NCI-H1417 (cell line): ENCODE data around the gene DSN1.
A peak's percentile ranks its signal among the peaks of the same experiment; 100 is the strongest.

ENCODE experiments used
- DNase-seq, 3 experiments: peaks; one replicate each; lab custom pipeline; 2025; lab: John Stamatoyannopoulos, UW

DSN1 gene

DNA sequence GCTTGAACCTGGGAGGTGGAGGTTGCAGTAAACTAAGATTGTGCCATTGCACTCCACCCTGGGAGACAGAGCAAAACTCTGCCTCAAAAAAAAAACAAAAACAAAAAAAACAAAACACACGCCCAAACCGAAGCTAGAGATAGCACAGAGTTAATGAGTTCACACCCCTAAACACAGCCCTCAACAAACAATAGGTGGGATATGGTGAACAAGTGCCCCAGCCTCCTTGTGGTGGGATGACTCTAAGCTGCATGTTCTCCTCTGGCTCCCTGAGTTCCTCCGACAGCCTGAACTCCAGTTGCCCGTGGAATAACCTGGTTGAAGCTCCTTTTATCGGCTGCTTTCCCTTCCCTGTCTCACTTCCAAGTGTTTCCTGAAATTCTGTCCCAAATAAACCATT is 22.1 kb upstream of the DSN1 start:
- no peak for DNase-seq

DNA sequence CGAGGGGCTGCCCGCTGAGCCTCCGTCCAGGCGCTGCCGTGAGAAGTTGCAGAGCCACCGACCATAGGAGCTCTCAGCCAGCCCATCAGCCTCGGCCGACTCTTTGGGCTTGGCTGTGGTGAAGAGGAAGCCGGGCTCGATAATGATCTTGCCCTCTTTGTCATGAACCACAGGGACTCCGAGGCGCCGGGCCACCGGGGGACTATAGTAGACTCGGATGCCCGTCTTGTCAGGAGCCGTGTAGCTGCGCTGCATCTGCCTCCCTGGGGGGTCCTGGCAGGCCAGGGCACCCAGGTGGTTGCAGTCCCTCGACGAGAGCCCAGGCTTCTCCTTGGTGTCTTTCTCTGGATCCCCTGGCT is 20.5 kb upstream of the DSN1 start:
- no peak for DNase-seq

DNA sequence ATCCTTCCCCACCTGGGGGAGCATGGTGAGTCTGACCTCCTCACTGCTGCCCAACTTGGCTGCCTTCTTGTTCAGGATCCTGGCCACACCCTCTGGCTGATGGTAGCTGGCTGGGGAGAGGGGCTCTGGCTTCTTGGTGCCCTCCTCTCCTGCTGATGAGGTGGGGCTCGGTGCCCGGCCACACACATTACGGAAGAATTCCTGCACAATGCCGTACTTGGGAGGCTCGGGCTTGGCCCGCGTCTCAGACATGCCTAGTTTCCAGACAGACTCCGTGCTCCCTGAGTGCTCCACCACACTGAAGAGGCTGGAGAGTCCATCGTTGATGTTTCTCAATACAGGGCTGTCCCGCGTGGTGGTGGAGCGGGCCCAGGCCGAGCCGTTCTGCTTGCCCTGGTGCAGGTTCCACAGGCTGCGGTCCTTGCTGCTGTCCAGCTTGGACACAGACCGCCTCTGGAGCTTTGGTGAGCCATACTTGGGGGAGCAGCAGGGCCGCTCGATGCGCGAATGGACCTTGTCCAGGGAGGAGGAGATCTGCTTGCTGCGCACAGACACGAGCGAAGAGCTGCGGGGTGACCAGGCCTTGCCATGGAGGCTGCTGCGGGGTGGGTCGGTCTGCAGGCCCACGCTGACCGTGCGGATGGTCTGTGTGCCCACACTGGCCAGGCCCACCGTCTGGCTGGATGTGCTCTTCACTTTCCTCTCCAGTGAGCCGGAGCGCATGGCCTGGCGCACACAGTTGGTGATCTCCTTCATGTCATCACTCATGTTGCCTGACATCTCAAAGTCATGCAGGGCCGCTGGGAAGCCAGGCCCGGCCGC is 19.9 kb upstream of the DSN1 start:
- no peak for DNase-seq

DNA sequence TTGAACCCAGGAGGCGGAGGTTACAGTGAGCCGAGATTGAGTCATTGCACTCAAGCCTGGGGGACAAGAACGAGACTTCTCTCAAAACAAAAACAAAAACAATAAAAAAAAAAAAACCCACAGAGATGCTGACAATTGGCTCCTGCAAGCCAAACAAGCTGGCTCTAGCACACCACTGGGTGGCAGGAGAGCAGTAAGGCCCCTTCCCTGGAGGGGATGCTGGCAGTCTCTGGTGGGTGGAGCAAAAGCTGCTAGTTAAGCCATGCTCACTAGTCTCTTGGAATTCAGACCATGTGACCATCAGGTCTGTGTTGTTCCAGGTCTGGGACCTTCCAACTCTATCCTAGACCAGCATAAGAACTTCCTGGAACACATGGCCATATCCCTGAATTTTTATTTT is 18.9 kb upstream of the DSN1 start:
- peak in 2 of 3 experiments; percentile 17 to 65 for DNase-seq

DNA sequence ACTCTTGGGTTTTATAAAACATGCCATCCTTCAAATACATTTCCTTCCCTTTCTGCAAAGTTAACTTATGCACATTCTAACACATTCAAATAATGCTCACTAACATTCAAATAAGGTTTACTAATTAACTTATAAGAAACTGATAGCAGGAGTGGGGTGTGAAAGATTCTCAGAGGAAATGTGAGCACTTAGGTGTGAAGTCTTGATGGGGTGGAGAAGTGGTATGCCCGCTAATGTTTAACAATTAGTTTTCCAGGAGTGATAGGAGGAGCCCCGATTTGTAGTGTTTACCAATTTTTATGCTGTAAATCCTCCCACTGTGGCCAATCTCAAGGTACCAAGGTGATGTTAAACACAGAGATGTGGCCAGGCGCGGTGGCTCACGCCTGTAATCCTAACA is 18.3 kb upstream of the DSN1 start:
- no peak for DNase-seq

DNA sequence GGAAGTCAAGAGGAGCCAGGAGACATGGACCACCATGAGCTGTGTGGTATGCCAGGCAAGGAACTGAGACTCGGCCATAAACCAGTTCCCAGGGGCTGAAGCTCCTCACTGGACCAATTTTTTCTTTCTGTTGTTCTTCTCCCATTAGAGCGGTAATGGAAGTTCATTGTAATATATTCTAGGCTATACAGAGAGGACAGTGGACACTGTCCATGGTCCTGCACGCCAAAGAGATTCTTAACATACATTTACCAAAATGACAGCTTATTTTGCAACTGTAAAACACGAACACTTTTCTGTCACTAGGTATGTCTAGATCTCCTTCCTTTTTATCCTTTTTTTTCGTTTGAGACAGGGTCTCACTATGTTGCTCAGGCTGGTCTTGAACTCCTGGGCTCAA is 13.1 kb upstream of the DSN1 start:
- no peak for DNase-seq

DNA sequence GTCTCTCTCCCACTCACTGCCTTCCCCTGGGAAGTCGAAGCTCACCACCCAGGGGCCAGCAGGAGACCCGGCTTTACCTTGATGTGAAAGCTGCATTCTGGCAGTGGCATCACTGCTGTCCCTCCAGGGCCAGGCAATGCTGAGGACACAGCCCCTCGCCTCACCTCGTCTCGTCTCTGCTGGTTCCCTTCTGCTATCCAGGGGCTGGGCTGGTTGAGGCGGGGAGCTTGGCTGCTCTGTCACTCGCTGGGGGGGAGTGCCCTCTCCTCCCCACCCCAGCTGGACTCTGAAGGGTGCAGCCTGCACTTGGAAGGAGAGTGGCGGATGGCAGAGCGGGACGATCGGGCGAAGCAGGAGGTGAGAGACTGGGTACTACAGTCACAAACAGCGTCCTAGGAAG is 12.7 kb upstream of the DSN1 start:
- DNase-seq: no peak

DNA sequence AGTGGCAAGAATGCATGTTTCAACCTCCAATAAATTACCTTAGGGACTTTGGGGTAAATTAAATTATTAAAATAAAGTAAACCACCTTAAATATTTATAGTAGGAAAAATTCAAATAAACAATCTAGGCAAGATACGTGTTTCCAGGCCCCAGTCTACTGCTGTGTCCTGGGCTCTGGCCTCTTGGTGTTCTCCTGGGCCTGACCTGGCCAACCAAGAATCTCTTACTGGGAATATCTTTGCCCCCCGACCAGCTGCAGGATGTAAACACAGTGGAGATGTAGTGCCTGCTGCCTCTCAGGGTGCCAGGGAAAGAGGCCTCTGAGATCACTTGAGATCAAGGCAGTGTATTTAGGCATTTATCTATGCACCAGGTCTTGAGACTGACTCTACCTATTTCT is 11.7 kb upstream of the DSN1 start:
- DNase-seq: no peak

DNA sequence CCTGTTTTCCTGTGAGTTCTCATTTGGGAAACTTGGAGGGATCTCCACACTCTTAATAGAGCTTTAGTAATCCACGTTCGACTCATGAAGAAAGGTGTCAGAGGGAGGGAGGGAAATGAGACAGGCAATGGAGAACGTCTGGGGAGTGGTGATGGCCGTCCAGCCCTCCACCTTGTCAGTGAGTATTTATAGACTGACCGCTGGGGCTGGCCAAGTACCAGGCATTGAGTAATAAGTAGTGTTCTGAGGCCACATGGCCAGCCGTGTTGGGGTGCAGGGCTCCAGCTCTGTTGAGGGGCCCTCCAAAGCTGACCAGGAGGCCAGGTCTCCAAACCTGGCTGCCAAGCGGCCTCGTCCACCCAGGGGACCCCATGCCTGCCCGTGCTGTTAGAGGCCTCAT is 11.3 kb upstream of the DSN1 start:
- no peak for DNase-seq

DNA sequence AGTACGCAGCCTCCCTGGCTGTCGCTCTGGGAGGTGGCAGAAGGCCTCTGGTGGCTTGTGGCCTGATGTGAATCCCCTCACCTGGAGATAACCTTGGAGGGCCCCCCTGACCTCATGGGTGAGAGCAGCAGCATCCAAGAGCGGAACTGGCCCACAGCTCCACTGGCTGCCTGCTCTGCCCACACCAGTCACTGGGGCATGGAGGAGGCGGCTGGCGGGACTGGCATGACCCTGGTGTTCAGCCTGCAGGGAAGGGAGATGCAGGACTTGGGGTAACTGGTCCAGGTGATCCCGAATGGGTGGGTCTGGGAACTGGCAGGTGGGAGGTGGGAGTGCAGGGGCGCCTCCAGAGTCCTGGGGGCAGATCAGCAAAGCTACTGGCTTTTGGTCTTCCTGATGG is 10.6 kb upstream of the DSN1 start:
- DNase-seq: no peak

DNA sequence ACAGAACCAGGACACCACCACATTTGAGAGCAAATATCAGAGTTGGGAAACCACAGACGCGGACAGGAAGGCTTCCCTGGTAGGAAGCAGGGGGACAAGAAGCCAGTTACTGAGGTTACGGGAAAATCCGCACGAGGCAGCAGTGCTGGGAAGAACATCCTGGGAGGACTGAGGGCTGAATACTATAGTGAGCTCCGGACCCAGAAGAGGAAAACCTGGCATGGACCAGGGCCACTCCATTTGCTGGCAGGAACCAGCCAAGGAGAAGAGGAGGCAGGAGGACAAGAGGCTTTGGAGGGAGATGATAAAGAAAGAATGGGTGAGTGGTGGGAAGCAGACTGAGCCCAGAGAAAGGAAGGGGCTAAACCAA is 6.1 kb upstream of the DSN1 start:
- no peak for DNase-seq

DNA sequence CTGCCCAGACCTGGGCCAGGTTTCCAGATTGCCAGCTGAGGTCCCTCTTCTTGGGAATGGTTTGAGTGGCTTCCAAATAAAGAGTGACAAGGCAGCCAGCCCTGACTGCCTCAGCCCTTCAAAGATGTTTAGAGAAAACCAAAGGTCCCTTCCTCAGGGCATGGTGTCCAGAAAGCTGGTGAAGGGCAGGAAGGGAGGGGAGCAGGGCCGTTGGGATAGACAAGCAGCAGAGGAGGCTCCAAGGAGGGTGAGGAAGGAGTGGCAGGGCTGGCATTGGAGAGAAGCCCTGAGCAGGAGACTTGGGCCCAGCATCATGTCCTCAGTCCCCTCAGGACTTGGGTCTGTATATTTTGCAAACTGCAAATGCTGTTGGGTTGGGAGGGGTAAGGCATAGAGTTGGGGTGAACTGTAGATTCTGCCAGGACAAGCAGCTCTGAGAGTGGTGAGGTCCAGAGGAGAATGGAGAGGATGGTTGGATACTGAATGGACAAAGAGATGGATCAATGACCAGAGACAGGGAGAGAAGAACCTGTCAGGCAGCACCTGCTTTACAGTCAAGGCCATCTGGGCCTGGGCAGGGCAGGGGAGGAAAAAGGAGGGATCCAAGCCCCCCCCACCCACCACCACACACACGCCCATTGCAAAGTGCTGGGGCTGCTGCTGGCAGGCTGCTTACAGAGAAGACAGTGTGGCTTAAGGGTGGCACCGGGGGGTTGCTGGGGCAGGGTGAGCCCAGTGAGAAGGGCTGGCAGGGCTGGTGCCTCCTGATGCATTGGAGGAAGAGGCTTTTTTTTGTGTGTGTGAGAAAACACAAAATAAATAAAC is 5.5 kb upstream of the DSN1 start:
- DNase-seq: no peak

DNA sequence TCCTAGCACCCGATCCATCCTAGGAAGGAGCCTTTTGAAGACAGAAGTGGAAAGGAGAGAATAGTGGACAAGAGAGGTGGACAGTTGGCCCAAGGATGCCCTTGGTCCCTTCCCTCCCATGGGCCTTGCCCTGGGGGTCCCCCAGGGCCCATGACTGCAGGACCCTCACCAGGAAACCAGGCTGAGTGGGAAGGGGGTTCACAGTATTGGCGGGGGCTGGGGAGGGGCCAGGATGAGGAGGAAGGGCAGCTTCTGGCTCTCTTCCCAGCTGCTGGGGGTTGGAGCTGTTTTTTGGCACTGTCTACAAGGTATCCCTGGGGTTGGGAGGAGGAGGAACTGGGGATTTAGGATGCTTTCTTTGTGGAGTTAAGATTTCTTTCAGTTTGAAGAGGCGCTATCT is 4.0 kb upstream of the DSN1 start:
- DNase-seq: no peak

DNA sequence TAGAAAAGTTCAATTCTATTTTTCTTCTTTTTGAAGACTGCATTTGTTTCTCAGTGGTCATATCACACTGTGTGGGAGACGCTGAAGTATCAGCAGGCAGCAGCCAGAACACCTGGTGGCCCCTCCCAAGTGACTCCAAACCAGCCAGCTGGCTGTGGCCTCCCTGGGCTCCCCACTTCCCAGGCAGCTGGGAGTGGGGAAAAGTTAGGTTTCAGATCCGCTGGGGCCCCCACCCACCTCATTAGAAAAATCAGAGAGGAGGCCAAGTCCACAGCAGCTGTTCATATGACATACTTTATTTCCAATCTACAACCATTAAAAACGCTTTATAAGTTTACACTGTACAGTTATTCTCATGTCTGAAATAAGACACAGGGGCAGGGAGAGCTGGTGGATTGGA is 3.6 kb upstream of the DSN1 start:
- DNase-seq: no peak

DNA sequence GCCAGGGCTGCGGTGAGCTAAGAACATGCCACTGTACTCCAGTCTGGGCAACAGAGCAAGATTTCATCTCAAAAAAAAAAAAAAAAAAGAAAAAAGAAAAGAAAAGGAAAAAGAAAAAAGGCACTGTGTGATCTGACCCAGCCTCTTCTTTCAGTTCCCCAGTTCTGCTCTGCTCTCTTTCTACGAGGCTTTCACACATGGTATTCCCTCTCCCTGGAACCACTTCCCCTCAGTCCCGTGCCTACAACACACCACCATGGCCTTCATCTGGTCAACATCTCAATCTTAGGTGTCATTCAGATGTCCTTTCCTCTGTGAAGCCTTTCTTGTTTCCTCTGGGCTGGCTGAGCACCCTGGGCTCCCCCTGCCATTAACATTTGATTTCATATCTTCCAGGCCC is 2.3 kb upstream of the DSN1 start:
- no peak for DNase-seq

DNA sequence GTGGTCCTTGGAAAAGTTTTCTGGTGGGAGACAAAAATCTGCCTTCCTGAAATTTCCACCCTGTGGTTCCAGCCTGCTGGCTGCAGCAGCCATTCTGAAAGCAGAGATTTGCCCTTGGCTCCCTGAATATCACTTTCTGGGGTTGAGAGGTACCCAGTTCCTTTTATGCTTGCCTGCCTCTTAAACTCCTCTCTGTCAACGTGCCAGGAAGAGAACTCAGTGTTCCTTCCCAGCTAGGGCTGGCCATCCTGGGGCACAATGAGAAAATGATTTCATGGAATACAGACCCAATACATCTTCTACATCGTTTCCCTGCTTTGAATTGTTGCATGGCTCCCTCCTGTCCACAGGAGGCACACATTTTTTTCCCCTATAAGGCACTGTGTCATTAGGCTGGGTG is 1.6 kb upstream of the DSN1 start:
- DNase-seq: no peak

DNA sequence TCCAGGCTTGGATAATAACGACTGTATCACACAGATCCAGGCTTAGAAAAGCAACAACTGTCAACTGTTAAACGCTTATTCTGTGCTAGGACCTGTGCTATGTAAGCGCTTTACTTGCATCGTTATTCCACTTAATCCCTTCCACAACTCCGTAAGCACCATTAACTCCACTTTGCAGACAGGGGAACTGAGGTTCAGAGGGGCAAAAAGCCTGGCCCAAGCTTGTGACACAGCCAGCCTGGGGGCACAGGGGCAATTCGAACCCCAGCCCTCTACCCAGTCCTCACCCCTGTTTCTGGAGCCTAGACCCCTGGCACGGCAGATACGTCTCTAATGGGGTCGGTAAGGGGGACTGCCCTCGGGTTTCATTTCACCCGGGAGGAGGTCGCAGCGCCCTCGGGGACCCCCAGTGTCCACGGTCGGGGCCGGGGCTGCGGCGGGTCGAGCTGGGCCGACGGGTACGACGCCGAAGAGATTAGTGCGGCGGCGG is 411 bp downstream of the DSN1 start:
- peak in 1 of 3 experiments; percentile 74 for DNase-seq

DNA sequence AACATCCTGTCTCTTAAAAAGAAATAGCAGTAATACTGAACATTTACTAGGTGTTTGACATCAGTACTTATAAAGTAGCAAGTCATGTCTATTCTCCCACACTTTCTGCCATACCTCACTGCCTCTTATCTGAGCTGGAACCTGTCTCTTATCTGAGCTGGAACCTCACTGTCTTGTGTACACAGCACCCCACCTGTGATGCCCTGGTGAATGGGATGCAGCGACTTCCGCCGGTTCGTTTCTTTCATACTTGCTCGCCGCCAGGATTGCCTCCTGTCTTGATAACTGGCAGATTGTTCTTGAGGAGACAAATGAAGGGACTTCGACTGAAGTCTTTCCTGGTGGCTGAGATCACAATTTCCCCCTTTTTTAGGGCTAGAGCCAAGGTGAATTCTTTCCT is 2.9 kb downstream of the DSN1 start:
- DNase-seq: no peak

DNA sequence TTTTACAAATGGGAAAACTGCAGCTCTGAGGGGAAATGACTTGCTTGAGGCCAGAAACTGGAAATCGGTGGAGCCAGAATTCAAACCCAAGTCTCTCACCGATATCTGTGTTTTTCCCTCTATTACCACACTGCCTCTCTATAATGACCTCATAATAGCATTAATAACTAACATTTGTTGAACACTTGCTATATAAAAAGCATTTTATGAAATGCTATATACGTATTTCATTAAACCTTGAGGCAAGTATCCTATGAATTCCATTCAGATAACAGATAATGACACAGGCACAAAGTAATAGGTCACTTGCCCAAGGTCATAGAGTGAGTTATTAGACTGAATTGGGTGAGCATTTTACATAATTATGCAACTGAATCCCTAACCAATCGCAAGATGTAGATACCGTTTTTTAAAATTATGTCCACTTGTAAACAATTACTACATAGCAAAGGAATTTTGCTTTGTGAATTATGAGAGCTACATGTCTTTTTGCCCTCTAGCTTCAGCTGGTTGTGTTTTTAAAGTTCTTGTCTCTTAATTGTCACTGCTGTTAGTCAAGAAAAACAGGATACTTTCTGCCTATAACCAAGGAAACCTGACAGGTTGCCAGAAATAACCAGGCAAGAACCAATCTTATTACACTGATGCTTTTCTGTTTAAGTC is 4.7 kb downstream of the DSN1 start:
- DNase-seq: no peak

DNA sequence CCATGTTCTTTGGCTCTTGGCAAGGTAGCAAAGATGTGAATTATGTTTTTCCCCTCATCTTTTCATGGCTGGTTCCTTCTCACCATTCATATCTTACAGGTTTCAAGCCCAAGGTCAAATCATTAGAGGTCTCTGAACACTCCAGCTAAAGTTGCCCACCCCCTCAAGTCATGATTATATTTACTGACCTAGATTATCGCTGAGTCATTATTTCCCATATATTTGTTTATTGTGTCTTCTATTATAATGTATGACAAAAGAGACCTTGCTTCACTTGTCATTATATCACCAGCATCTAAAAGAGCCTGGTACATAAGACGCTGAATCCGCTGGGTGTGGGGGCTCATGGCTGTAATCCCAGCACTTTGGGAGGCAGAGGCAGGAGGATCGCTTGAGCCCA is 12.4 kb downstream of the DSN1 start:
- no peak for DNase-seq

DNA sequence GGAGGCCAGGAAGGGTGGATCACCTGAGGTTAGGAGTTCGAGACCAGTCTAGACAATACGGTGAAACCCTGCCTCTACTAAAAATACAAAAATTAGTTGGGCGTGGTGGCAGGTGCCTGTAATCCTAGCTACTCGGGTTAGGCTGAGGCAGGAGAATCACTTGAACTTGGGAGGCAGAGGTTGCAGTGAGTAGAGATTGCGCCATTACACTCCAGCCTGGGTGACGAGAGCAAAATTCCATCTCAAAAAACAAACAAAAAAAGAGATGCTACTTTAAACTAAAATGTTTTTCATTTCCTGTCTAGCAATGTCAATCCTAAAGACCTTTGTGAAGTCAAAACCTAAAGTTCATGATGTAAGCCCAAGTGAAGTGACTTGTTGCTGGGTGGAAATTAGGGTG is 12.9 kb downstream of the DSN1 start:
- DNase-seq: no peak

DNA sequence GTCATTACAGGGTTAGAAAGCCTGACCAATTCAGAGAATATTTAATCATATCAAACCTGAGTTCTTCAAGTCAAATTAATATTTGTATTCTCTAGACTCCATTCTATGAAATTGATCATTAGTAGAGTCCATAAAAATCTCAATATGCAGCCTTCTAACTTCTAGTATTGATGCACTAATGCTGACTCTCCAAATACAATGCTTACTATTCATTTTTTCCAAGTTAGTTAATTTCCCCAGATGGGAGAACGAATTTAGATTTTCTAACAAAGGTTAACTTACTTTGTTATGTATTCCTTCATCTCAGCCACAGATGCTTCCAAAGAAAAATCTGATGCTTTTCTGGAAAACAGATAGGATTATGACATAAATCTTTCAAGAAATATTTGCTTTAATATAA is 15.3 kb downstream of the DSN1 start:
- DNase-seq: no peak

DNA sequence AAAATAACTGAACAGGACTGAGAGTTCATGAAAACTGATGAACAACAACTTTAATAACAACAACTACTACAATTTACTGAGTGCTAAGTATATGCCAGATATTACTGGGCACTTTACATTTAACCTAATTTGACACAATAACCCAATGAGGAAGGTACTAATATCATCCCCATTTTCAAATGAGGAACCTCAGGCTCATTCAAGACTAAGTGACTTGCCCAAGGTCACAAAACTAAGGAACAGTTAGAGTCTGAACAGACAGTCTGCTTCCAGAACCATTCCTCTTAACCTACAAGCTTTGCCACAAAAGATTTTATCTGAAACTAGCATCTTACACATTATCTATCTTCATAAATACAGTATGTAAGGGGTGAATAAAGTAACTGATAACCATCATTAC is 17.1 kb downstream of the DSN1 start:
- DNase-seq: no peak
